Omental fat pad (tissue), 4 donors: ENCODE measurements around the gene HBB. TPM values are rescaled to one million over a fixed set of nuclear protein-coding genes. Genes with fewer than 3 reads are reported as not detected.

Experiments used
- ATAC-seq: fragments of 150-250 bp; one replicate; pipeline ENCODE4 v1.9.1; 2016; ENCODE audit warnings: mild to moderate bottlenecking, moderate library complexity; ENCODE audit not compliant: low FRiP score
- DNase-seq: peaks from one replicate; pipeline ENCODE4 v3.0.0-alpha.2; 2019; ENCODE audit warnings: low spot score
- CTCF ChIP-seq, 3 donors: fragments of 450-650 bp; IDR thresholded peaks; one replicate each; pipeline ENCODE4 v1.5.1; 2016 to 2017; ENCODE audit warnings: antibody characterized with exemption in 3 of 3, mild to moderate bottlenecking in 3 of 3, moderate library complexity in 2 of 3
- total RNA-seq, 4 donors: library from RNA; depleted of rRNA; stranded (reverse); fragments of >200 nt; gene quantifications; one replicate each; pipeline ENCODE4 v1.1.0, GENCODE V29; 2016

The HBB gene
- total RNA-seq, 4 donors from 2014 or later: 160 to 1,928 (median 219) TPM

- no peak for TF ChIP-seq CTCF (IDR thresholded peaks at IDR 0.05)
- DNase-seq (no peak), ATAC-seq (no peak)
Measured at GRCh38 chr11:5225480-5225871, 1.4 kb downstream of the HBB start.

- no peak for ATAC-seq
- DNase-seq: no peak
- TF ChIP-seq CTCF (IDR thresholded peaks at IDR 0.05): no peak
Measured at GRCh38 chr11:5224538-5225479, 2.1 kb downstream of the HBB start.

- no peak for ATAC-seq
- DNase-seq: no peak
Measured at GRCh38 chr11:5223686-5224085, 3.2 kb downstream of the HBB start.

GRCh38 chr11:5223146-5223545 is 3.7 kb downstream of the HBB start:
- TF ChIP-seq CTCF (IDR thresholded peaks at IDR 0.05): no peak
- ATAC-seq (no peak), DNase-seq (no peak)

More at GRCh38 chr11:5223686-5224085, 3.2 kb downstream of the HBB start:
- TF ChIP-seq CTCF (IDR thresholded peaks at IDR 0.05): no peak

GRCh38 chr11:5210376-5210885 is 16.4 kb downstream of the HBB start:
- ATAC-seq (no peak), DNase-seq (no peak)
- no peak for TF ChIP-seq CTCF (IDR thresholded peaks at IDR 0.05)

- ATAC-seq: no peak
- no peak for TF ChIP-seq CTCF (IDR thresholded peaks at IDR 0.05)
- DNase-seq: no peak
Measured at GRCh38 chr11:5204787-5205186, 22.1 kb downstream of the HBB start.

GRCh38 chr11:5203366-5203765 is 23.5 kb downstream of the HBB start:
- TF ChIP-seq CTCF (IDR thresholded peaks at IDR 0.05): no peak
- no peak for ATAC-seq
- no peak for DNase-seq
